ENCODE measurements around the gene CPZ.
"Not testable (repeated sequence)": the region's sequence is repeated elsewhere in the genome, so short reads cannot be mapped to it uniquely, and the experiment has no call there.

CPZ gene

GRCh38 chr4:8557151-8558076 lies 35.2 kb upstream of the CPZ start:
- no peak for DNase-seq

GRCh38 chr4:8558080-8558960 lies 34.2 kb upstream of the CPZ start:
- no peak for DNase-seq

- DNase-seq, result no peak
Observed at GRCh38 chr4:8559011-8559410, 33.6 kb upstream of the CPZ start.

GRCh38 chr4:8559524-8560264 lies 32.9 kb upstream of the CPZ start:
- no peak for DNase-seq

GRCh38 chr4:8560265-8561047 lies 32.1 kb upstream of the CPZ start:
- DNase-seq, result no peak

GRCh38 chr4:8564595-8564994 lies 28.0 kb upstream of the CPZ start:
- DNase-seq, result no peak

- DNase-seq, result no peak
Observed at GRCh38 chr4:8568068-8568668, 24.4 kb upstream of the CPZ start.

GRCh38 chr4:8570201-8570600 lies 22.4 kb upstream of the CPZ start:
- DNase-seq, result no peak

GRCh38 chr4:8571702-8572685 lies 20.6 kb upstream of the CPZ start:
- DNase-seq, result no peak

GRCh38 chr4:8573266-8573665 lies 19.3 kb upstream of the CPZ start:
- DNase-seq, result no peak

GRCh38 chr4:8574796-8575370 lies 17.7 kb upstream of the CPZ start:
- no peak for DNase-seq

- no peak for DNase-seq
Observed at GRCh38 chr4:8575457-8575856, 17.1 kb upstream of the CPZ start.

GRCh38 chr4:8576591-8576990 lies 16.0 kb upstream of the CPZ start:
- not testable (repeated sequence) for DNase-seq

GRCh38 chr4:8577046-8577445 lies 15.5 kb upstream of the CPZ start:
- DNase-seq, result no peak

GRCh38 chr4:8577972-8578371 lies 14.6 kb upstream of the CPZ start:
- DNase-seq, result no peak

- DNase-seq, result no peak
Observed at GRCh38 chr4:8578717-8579116, 13.8 kb upstream of the CPZ start.

- DNase-seq, result no peak
Observed at GRCh38 chr4:8579526-8580320, 12.8 kb upstream of the CPZ start.

- no peak for DNase-seq
Observed at GRCh38 chr4:8580321-8581093, 12.1 kb upstream of the CPZ start, which contains the start of gene GPR78. Gene GPR78 (plus strand): TSS chr4:8580392. CDS start chr4:8580983, 591 bp downstream.

All from hippocampal formation (tissue), 2 donors.